ENCODE data around the gene KCNQ5.

KCNQ5 gene

DNA sequence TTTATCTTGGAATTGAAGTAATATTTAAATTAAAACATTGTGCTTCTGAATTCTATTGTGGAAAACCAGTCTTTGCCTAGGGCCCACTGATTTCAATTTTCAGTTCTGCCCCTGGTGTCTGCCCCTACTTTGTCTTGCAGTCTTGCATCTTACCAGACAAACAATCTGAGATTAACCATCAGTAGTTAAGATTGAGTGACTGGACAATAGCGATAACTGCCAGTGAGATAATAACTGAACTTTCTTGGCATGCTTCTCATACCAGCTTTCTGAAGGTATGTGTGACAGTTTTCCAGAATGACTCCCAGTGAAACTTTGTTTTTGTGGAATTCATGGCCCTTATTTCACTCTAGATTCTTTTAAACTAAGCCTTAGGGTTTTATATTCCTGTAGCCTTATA lies 53.5 kb downstream of the KCNQ5 start:
- TF ChIP-seq, protein P1, sequence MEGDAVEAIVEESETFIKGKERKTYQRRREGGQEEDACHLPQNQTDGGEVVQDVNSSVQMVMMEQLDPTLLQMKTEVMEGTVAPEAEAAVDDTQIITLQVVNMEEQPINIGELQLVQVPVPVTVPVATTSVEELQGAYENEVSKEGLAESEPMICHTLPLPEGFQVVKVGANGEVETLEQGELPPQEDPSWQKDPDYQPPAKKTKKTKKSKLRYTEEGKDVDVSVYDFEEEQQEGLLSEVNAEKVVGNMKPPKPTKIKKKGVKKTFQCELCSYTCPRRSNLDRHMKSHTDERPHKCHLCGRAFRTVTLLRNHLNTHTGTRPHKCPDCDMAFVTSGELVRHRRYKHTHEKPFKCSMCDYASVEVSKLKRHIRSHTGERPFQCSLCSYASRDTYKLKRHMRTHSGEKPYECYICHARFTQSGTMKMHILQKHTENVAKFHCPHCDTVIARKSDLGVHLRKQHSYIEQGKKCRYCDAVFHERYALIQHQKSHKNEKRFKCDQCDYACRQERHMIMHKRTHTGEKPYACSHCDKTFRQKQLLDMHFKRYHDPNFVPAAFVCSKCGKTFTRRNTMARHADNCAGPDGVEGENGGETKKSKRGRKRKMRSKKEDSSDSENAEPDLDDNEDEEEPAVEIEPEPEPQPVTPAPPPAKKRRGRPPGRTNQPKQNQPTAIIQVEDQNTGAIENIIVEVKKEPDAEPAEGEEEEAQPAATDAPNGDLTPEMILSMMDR (IDR thresholded peaks at IDR 0.05; ENCODE audit: control insufficient read depth, extremely low read depth, insufficient read depth), result no peak
- no peak for DNase-seq (ENCODE audit: low read depth)
- no peak overlapping the region for H3K4me3 ChIP-seq (ENCODE audit: low read depth, low read length)

DNA sequence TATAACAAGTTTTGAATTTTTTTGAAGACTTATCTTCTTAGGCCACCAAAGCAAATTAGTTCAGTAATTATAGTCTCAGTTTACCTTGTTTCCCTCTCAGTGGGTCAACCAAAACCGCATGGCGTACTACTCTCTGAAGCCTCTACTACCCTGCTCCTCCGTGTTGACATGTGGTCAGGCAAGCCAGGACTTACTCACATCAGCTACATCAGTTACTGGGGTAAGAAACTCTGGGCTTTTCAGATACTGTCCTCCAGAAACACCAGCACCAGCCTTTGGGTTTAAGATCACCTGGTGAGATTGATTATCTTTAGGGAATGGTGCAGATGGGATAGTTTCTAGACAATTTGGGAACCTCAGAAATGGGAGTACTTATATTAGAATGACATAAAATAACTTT lies 55.1 kb downstream of the KCNQ5 start:
- TF ChIP-seq, protein P1 (IDR thresholded peaks at IDR 0.05; ENCODE audit: control insufficient read depth, extremely low read depth, insufficient read depth), result no peak
- DNase-seq (ENCODE audit: low read depth), result no peak
- no peak overlapping the region for H3K4me3 ChIP-seq (ENCODE audit: low read depth, low read length)

DNA sequence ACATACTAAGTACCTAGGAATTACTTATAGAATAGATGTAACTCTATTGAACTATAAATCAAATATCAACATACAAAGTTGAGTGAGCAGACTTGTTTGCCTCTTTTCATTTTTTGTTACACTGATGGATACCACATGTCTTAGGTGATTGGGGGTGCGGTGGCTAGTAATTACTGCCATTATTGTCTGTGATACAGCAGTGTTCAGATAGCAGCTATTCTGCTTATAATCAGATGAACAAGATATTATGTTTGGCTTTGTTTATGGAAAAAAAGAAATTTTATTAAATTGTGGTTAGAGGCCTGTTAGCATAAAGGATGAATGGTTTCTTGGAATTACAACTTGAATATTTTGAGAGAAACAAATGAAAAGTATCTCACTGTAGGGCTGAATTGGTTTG lies 55.9 kb downstream of the KCNQ5 start:
- no peak overlapping the region for H3K4me3 ChIP-seq (ENCODE audit: low read depth, low read length)
- TF ChIP-seq, protein P1 (IDR thresholded peaks at IDR 0.05; ENCODE audit: control insufficient read depth, extremely low read depth, insufficient read depth), result no peak
- DNase-seq (ENCODE audit: low read depth), result no peak

DNA sequence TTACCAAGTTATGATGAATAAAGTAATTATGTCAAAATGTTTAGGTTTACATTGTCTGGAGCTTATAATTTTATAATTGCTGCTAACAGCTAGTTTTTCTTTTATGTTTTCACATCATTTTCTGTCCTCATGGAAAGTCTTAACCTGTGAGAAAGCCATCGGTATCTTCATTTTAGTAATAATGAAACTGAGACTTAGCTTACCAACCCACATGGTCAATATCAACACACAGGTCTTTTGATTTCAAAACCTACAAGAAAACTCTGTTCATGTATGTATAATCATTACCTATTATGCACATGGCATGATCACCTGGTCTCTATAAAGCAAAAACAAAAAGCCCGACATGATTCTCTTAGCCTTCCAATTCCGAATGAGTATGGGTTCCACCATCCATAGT lies 61.9 kb downstream of the KCNQ5 start:
- no peak overlapping the region for H3K4me3 ChIP-seq (ENCODE audit: low read depth, low read length)
- TF ChIP-seq, protein P1 (IDR thresholded peaks at IDR 0.05; ENCODE audit: control insufficient read depth, extremely low read depth, insufficient read depth), result no peak
- no peak for DNase-seq (ENCODE audit: low read depth)

DNA sequence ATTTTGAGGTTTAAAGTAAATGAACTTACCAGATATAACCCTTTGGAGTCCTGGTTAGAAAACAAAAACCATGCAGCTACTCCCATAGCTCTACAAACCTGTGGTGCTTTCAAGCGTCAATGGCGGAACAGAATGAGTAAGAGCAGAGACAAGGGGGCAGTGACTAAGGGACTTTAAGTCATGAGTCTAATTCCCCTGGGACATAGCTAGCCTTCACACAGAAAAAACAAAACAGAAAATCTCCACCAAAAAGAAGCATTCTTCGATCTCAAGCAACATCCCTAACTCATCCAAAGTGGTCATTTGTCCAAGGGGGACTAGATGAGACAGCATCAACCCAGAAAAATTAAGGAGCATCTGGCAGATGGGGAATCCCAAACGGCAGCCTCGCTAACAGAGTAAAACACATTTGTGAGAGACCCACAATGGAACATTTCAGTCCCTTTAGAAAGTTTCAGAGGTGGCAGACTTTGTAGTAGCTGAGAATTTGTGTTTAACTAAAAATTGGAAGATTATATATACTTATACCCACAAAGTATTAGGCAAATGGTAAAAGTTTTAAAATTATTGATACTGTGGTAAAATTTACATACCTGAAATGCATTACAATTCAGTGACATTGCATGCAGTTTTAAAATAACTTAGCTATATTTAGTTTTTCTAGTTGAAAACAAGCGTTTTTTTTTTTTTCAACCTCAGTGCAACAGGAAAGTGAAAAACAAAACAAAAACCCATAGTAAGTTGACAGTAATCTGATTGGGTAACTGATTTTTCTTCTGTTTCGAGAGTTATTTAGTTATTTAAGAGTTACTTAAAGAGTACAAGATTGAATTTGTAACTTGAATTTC lies 67.5 kb downstream of the KCNQ5 start:
- TF ChIP-seq, protein P1 (IDR thresholded peaks at IDR 0.05; ENCODE audit: control insufficient read depth, extremely low read depth, insufficient read depth), result no peak
- H3K4me3 ChIP-seq (ENCODE audit: low read depth, low read length), result no peak overlapping the region
- DNase-seq (ENCODE audit: low read depth), result no peak

DNA sequence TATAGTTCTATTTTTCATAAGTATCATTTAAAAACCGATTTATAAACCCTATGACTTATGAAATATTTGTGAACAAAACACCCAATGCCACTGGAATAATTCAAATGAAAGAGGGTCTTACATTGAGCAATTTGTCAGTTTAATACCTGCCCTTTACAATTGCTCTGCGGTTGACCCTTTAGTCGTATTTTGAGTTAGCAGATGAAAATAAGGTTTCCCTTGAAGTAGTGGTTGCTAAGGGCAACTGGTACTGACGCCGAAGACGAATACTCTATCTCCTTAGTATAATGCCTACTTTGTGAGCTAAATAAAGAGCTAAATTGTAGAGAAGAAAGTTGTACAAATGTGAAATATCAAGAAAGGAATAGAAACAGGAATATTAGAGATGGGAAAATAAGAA lies 69.4 kb downstream of the KCNQ5 start:
- TF ChIP-seq, protein P1 (IDR thresholded peaks at IDR 0.05; ENCODE audit: control insufficient read depth, extremely low read depth, insufficient read depth), result no peak
- no peak overlapping the region for H3K4me3 ChIP-seq (ENCODE audit: low read depth, low read length)
- DNase-seq (ENCODE audit: low read depth), result no peak

DNA sequence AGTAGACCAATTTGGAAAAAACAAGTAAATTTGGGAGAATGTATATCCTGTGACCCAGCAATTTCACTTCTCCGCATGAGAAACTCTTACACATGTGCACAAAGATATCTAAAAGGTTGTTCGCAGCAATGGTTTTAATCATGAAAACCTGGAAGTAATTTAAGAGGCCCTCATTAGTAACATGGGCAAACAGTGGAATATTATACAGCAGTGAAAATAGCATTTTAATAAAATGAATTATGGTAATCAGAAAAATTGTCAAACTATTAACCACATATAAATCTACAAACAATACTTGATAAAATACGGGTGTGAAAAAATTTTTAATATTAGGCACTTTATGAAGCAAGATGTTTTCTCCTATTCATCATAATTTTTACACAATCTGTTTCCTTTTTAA lies 74.2 kb downstream of the KCNQ5 start:
- H3K4me3 ChIP-seq (ENCODE audit: low read depth, low read length), result no peak overlapping the region
- DNase-seq (ENCODE audit: low read depth), result no peak
- TF ChIP-seq, protein P1 (IDR thresholded peaks at IDR 0.05; ENCODE audit: control insufficient read depth, extremely low read depth, insufficient read depth), result no peak
